AG09319 (cell line): ENCODE results near the gene YWHAB.

ENCODE experiments used
- DNase-seq: peaks from one replicate; pipeline ENCODE4 v3.0.0-alpha.2; 2010; ENCODE audit warnings: low read depth; ENCODE audit errors: extremely low read depth
- CTCF ChIP-seq: IDR thresholded peaks from 2 replicates; pipeline ENCODE4 v1.5.1; 2011; ENCODE audit warnings: low read depth, mild to moderate bottlenecking, inconsistent platforms, low read length, moderate library complexity

The YWHAB gene

GRCh38 chr20:44843876-44844275 is 41.6 kb upstream of the YWHAB start:
- TF ChIP-seq CTCF = no peak
- DNase-seq = no peak

GRCh38 chr20:44848254-44849015 is 37.1 kb upstream of the YWHAB start:
- no peak for DNase-seq
- TF ChIP-seq CTCF = no peak

- no peak for TF ChIP-seq CTCF
- DNase-seq = no peak
Observed at GRCh38 chr20:44849703-44850102, 35.8 kb upstream of the YWHAB start.

- TF ChIP-seq CTCF = no peak
- no peak for DNase-seq
Observed at GRCh38 chr20:44850272-44850671, 35.2 kb upstream of the YWHAB start.

GRCh38 chr20:44850837-44851236 is 34.7 kb upstream of the YWHAB start:
- no peak for TF ChIP-seq CTCF

GRCh38 chr20:44851545-44851944 is 34.0 kb upstream of the YWHAB start:
- no peak for DNase-seq
- TF ChIP-seq CTCF = no peak

More at GRCh38 chr20:44850837-44851236, 34.7 kb upstream of the YWHAB start:
- no peak for DNase-seq

GRCh38 chr20:44856442-44856841 is 29.1 kb upstream of the YWHAB start:
- no peak for TF ChIP-seq CTCF
- DNase-seq = no peak
